ENCODE measurements around the gene LINC01488.

Gene LINC01488

DNA sequence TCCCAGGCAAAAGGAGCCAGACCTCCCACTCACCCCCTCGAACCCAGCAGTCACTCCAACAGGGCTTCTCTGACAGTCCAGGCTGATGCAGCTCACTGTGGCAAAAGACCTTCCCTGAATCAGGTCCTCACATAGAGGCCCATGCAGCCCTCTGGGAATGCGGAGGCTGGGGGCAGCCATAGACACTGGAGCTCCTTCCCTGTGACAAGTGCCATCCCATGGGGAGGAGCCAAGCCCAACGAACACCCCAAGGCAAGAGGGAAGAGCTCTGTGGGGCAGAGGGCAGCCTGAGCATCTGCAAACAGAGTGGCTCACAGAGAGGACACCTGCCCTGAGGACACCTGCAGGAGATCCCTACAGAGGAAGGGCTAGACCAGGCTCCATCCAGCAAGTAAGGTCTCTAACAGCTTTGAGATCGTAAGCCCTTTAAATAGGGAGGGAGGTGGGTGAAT lies at the start of gene LINC01488:
LINC01488 (plus strand) TSS at position 271 of the 452 bp plus-strand sequence.
- no peak for DNase-seq (ENCODE audit: low read depth in 2 of 2)

DNA sequence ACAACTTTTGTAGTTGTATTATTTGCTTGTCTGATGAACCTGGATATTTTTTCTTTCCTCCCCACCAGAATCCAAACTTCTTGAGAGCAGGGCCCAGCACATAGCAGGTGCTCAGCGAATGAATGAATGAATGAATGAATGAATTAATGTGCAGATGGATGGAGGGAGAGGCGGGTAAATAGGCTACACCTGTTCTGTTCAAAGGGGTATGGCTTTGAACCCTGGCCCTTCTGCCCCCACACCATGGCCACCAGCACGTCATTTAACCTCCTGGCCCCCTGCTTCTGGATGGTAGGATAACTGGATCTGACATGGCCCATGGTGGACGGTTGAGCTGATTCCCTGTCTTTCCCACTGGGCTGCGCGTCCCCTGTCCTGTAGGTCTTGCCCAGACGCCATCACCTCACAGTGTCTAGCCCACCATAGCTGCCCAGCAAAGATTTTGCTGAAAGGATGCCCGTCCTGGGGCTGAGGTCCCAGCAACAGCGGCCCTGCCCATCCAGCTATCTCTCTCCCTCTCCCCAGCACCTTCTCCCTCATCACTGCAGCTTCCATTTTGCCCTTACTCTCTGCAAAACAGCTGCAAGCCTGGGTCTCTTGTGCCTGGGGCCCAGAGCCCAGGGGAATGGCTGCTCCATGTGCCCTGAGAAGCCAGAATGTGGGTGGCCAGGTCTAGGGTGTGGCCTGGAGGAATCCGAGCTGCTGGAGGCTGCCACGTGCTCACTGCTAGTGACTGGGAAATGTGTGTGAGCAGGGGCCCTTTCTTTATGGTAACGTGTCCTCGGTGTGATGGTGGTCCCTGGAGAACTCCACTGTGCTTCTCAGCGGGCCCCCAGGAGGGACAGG lies 49.3 kb upstream of the LINC01488 start:
- no peak for DNase-seq (ENCODE audit: low read depth in 2 of 2)

DNA sequence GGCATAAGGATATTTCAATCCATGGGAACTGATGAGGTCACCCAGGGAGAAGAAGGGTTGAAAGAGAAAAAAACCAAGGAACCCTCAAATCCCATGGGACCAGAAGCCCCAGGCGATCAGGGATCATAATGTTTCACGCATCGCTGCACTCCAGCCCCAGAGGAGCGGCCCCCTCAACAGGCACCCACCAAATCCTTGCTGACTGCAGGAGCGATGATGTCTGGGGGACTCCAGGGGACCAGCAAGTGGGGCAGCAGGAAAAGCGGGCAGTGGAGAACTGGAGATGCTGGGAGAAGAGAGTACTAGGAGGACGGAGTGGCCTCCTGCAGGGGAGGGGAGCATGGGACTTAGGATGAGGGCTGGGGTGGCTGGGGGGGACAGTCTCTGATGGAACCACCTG lies 47.7 kb upstream of the LINC01488 start:
- DNase-seq (ENCODE audit: low read depth in 2 of 2), result no peak

DNA sequence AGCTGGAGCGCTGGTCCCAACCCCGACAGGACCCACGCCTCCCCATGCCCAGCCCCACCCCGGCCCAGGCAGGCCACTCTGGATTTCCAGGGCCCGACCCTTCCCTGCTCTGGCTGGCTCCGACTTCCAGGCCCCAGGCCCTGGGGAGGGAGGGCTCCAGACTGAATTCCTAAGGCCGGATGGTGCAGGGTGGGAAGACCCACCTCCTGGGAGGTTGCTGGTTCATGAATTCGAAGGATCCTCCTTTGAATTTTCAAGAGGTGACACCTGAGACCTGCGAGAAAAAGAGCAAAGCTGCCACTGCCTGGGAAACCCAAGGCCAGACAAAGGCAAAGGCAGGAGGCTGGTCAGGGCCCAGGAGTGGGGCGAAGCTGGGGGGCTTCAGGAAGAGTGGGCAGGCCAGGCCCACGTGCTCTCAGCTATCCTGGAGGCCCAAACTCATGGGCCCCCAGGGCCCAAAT lies 47.0 kb upstream of the LINC01488 start:
- DNase-seq (ENCODE audit: low read depth in 2 of 2), result no peak

DNA sequence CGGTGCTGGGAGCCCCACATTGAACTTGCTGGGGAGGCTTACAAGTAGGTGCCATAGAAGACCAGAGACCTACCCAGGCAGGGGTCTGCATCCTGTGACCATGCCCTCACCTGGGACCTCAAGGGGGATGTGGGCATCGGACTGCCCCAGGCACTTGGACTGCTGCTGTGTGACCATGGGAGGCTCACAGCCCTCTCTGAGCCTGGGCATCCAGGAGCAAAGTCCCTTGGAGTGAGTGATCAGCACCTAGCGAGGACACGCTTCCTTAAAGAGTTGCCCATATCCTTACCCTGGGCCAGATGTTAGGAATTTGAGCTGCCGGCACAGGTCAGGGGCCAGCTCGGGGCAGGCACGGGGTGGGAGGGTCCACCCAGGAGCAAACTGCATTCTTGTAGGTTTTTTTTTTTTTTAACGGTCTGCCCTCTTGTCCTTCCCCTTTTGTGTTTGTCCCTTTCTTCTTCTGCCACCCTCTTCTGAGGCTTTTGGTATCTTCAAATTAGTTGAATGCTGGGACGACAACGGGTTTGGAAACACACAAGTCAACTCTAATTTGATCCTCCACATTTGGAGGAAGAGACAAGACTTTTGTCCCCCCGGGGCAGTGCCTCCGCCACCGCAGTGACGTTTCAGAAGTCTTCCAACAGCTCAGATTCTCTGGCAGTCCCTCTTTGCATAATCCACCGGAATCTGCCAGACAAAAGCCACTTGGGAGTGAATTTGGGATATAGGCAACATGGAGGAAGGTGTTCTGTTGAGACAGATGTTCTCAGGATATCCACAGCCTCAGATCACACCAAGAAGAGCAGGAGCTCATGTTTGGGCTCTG lies 46.1 kb upstream of the LINC01488 start:
- no peak for DNase-seq (ENCODE audit: low read depth in 2 of 2)

DNA sequence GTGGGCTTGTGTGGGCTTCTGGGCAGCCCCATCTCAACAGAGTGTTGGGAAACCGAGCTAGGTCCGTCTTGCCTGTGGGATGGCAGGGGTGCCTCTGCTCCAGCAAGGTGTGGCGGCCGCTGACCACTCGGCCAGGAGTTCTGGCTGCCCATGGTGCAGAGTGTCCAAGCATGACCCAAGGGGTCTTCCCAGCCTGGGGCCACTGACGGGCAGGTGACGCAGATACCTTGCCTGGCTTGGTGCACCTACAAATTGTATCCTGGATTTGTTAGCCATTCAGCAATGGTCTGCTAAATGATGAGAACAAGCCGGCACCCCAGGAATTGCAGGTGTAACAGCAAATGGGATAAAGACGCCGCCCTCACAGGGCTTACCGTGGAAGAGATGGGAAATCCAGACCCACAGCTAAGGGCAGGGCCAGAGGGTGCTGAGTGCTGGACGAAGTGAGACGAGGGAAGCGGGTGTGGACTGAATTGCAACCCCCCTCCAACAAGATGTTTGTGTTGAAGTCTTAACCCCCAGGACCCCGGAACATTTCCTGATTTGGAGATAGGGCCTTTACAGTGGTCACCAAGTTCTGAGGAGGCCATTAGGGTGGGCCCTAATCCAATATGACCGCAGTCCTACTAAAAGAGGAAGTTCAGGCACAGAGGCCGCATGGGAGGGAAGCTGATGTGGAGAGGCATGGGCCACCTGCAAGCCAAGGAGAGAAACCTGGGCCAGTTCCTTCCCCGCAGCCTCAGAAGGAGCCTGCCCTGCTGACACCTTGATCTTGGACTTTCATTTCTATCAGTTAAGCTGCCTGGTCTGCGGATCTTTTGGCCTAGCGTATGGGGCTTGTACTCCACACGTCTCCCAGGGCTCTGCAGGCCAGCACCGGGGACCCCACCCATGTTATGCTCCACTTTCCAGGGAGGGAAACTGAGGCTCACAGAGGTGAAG lies 45.2 kb upstream of the LINC01488 start:
- DNase-seq (ENCODE audit: low read depth in 2 of 2), result no peak

DNA sequence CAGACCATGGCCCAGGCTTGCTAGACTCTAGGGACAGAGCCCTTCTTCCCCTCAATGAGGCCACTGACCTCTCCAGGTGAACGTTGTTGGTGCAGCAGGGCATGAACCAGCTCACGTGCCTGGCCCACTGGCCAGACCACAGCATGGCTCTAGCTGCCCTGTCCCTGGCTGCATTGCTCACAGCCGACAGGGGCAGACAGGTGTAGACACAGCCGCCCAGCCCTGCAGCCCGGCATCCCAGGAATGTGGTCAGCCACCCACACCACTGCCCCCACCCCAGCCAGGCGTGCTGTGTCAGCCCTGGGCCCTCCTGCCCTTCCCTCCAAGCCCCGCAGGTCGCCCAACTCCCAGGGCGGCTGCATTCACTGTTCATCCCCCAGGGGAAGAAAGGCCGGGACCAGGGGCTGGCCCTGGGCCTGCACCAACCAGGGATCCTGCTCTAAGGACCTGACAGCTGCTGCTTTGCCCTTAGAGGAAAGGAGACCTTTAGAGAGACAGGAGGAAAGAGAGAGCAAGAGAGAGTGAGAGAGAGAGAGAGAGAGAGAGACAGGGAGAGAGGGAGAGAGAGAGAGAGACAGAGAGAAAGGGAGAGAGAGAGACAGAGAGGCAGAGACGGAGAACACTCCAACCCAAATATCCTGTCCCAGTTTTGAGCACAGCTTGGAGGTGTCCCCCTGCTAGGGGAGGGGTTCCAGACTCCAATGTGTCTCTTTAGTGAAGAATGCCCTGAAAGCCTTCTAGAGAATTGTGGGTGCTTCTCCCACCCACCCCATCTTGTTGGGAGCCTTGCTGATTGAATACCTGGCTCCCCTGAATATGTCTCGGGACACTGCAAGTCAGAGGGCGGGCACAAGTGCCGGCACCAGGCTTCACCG lies 44.2 kb upstream of the LINC01488 start:
- no peak for DNase-seq (ENCODE audit: low read depth in 2 of 2)

DNA sequence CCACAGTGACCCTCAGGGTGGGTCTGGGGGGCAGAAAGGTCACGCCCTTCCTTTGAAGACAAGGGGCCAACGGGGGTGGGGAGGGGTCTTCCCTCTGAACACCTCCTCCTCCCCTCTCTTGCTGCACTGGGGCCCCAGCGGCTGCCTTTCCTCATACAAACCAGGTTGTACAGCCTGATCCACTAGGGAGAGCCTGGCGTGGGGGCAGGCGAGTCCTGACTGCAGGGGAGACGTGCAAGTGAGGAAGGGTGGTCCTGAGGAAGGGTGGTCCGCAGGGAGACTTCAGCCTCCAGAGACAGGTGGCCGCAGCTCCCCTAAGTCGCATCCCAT lies 43.6 kb upstream of the LINC01488 start:
- no peak for DNase-seq (ENCODE audit: low read depth in 2 of 2)

DNA sequence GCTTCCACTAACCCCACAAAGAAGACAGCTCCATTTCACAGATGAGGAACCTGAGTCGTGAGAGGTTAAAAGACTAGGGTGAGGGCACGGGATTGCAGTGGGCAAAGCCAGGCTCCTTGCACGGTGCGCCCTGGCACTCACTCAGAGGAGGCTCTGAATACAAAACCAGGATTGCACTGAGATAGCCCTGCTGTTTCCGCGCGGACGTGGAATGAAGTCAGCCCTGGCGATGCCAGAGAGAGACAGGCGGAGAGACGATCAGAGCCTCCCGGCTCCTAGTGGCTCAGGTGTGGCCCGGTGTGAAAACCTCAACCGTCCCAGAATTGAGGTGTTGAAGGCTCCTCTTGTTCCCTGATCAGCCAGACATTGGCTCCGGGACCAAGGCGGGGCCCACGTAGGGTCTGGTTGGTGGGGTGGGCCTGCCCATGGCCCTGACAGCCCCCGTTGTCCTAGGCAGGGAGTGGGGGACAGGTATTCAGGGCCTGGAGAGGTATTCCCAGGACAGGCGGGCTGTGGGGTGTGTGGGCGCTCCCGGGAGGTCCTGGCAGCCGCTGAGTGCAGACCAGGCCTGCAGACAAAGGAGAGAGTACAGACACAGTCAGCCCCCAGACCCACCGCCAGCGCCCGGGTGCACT lies 43.1 kb upstream of the LINC01488 start:
- DNase-seq (ENCODE audit: low read depth in 2 of 2), result no peak

DNA sequence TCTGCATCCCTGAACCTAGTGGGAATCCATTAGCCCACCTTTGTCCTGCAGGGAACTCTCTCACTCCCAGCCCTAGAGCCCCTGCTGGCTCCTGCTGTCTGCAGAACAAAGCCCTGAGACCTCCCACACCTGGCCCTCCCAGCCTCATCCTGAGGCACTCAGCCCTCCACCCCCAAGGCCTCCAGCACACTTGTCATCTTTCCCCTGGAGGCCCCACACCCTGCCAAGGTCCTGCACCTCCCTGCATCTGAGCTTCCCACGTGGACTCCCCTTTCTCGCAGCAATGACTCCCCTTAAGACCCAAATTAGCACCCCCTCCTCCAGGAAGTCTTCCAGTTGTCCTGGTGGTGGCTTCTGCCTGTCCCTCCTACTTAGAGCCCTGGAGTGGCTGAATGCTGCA lies 42.3 kb upstream of the LINC01488 start:
- no peak for DNase-seq (ENCODE audit: low read depth in 2 of 2)

DNA sequence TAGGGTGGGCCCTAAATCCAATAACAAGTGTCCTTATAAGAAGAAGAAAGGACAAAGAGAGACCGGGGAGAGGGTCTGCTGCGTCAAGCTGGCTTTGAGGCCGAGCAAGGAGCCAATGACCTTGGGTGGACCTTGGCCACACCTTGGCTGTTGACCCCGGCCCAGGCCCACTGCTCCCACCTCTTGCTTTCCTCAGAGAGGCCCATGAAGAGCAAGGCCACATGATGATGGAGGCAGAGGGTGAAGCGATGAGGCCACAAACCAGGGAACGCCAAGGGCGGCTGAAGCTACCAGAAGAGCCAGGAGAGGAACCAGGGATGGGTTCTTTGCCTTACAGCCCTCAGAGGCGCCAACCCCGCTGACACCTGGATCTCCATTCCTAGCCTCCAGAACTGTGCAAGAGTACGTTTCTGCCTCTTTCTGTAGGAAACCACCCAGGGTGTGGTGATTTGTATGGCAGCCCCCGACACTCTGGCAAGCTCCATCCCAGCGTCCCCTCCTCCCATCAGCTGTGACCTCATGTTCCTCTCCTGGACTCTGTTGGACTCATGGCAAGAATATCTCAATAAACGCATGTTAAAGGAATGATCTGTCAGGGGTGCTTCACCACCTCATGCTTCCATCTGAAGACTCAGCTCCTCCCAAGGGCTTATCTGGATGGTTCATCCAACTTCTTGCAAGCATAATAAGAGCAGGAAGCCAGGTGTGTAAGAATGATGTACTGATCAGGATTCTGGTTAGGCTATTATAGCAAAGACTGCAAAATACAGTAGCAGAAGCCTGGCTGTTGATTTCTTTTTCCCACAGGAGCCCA lies 41.6 kb upstream of the LINC01488 start:
- no peak for DNase-seq (ENCODE audit: low read depth in 2 of 2)

DNA sequence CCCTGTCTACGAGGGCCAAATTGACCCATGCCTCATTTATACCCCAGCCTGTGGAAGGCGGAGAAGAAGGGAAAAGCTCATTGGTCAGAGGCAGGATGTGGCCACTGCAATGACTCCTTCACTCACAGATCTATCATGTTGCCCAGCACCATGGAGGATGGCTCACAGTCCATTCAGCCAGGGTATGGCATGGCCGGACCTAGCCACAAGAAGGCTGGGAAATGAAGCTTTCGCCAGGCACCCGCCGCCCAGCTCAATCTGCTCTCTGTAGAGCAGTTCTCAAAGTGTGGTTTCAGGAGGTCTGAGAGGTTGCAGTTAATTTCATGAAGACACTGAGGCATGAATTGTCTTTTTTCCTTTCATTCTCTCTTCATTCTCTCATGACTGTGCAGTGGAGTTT lies 40.6 kb upstream of the LINC01488 start:
- DNase-seq (ENCODE audit: low read depth in 2 of 2), result no peak

DNA sequence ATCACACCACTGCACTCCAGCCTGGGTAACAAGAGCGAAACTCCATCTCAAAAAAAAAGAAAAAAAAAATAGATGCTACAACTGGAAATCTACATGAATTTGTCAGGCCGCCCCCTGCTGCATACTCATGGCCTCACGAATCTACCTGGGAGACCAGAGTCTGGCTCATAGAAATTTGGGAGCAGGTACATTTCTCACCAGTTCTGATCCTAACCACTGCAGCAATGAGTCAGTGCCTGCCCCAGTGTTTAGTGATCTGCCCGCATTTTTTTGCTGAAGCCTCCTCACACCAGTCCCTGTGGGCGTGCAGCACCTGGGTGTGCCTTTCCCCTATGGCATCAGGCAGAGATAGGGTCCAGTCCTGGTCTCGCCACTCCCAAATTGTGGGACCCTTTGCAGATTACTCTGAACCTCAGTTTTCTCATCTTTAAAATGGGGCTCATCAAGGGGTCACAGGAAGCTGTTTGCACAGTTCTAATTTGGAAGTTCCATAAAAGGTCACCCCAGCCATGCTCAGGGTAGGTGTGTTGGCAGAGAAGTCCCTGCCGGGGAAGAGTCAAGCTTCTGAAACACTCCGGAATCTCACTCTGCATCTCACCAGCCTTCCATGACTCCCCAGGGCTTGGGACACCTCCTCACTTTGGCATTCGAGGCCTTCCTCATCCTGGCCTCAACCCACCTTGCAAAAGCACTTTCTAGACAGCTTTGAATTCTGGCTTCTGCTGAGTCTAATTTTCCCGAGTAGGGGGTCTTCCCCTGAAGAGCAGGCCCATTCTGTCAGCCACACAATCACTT lies 39.3 kb upstream of the LINC01488 start:
- DNase-seq (ENCODE audit: low read depth in 2 of 2), result no peak

DNA sequence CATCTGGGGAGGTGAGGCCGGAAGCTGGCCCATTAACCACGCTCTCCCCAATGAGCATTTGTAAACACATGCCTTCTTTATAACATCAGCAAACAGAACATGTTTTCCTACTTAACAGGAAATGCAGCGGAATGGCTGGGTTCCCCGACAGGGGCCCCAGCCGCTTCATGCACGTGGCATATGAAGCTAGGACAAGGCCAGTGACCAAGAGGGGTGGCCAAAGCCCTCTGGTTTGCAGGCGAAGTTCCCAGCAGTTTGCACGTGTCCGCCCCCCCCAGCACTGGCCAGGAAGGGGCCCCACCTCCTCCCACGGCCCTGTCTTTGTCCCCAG lies 38.7 kb upstream of the LINC01488 start:
- no peak for DNase-seq (ENCODE audit: low read depth in 2 of 2)

DNA sequence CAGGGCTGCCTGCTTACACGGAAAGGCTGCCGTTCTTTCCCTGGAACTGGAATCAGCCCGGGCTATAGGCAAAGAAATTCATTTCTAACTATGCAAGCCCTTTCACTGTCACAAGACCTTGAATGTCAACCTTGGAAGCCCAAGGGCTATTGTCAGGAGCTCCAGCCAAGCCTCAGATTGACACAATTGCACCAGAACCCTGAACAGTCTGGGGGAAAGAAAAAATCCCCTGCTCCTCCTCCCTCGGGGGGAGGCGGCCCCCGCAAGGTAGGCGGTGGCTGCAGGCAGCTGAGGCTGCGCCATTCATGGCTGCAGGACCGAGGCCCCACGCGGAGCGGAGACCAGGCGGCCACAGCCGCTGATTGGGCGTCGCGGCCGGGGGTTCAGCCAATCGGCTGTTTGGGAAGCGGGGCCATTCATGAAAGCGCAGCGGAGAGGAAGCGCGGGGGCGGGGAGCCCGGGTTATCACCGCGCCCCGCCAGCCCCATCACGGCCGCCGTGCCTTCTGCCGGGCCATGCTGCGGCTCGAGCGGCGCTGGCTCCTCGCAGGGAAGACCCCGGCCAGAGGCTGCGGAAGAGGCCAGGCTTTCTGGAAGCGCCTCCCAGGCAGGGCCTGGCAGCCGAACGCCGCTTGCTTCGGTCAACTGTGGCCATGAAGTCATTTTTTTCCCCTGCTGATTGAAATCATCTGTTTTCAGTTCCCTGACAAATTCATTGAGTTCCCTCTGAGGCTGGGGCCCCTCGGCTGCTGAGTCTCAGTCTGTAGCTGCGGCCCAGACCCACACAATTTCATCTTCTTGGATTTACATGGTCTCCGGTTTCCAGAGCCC lies 38.1 kb upstream of the LINC01488 start:
- DNase-seq (ENCODE audit: low read depth in 2 of 2), result peak; percentile 60 to 73

DNA sequence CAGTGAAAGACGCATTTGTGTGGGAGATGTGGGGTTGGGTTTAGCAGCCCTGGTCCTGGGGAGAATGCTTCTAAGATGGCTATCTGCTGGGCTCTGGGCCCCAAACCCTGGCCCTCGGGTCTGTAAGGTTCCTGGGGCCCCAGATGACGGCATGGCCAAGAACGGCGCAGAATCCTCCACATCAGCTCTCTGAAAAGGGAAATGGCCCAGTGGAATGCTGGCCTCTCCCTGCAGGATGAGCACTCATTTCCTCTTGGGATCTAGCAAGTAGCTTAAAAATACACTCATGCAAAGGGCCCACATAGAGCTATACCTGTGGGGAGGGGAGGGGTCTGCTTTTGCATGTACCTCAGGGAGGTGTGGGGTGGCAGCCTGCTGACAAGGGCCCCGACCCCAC lies 37.5 kb upstream of the LINC01488 start:
- DNase-seq (ENCODE audit: low read depth in 2 of 2), result no peak

DNA sequence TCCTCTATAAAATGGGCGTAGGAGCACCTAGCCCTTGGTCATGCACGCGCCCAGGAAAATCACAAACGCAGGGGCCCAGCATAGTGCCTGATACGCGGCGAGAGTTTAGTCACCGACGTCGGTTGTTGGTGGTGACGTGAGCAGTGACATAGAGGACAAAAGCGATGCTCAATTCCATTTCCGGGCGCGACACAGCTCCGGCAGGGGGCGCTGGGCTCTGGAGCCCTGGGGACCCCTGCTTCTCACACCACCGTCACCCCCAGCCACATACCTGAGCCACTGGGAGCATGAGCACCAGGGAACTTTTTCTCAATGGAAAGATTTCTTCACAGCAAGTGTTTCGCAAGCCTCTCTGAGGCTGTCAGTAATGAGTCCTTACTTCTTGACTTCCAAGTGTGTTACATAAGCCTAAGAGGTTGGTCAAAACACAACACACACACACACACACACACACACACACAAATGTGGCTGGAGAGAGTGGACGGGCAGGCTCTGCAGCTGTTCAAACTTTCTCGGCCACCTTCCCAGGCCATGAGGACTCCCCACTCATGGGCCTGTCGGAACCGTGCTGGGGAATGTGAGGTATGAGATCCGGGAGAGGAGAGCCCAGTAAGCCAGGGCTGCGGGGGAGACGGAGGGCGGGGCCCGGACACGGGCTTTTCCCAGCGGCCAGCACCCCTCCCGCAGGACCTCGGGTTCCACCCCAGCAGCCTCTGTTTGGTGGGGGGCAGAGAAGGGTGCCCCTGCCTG lies 36.9 kb upstream of the LINC01488 start:
- no peak for DNase-seq (ENCODE audit: low read depth in 2 of 2)

Measured in activated CD4-positive, alpha-beta T cell treated with anti-CD3 and anti-CD28 coated beads for 24 hours (primary cell).